HepG2 (cell line): ENCODE results near the gene POFUT1. TPM values are rescaled to one million over a fixed set of nuclear protein-coding genes. Genes with fewer than 3 reads are reported as not detected.

Experiments
- HDAC6 ChIP-seq: fragments of 200-600 bp; sonication (generic); IDR thresholded peaks from 2 replicates; pipeline ENCODE4 v1.7.0; 2017; ENCODE audit warnings: mild to moderate bottlenecking, antibody characterized with exemption, low read length, low read depth
- MZF1 ChIP-seq: sonication (generic); formaldehyde crosslinking; IDR thresholded peaks from 2 replicates; pipeline ENCODE4 v1.8.1; 2023; ENCODE audit warnings: mild to moderate bottlenecking, missing genetic modification reagents, borderline replicate concordance
- NCOR1 ChIP-seq: fragments of 200-600 bp; sonication (generic); IDR thresholded peaks from 2 replicates; pipeline ENCODE4 v1.7.0; 2017; ENCODE audit warnings: antibody characterized with exemption, low read length, borderline replicate concordance
- PLRG1 ChIP-seq: fragments of 450-650 bp; conservative IDR thresholded peaks from 2 replicates; pipeline ENCODE4 v1.6.1; 2016
- RFX5 ChIP-seq: IDR thresholded peaks from 2 replicates; pipeline ENCODE4 v1.6.1; 2011; ENCODE audit warnings: low read depth, low read length, improper control_type of control experiment
- SATB2 ChIP-seq: sonication (generic); formaldehyde crosslinking; IDR thresholded peaks from 2 replicates; pipeline ENCODE4 v1.5.0; 2020; ENCODE audit warnings: missing genetic modification reagents
- SMYD3 ChIP-seq: sonication (generic); formaldehyde crosslinking; IDR thresholded peaks from 2 replicates; pipeline ENCODE4 v1.8.1; 2023; ENCODE audit warnings: mild to moderate bottlenecking, missing genetic modification reagents
- SP2 ChIP-seq: sonication (generic); formaldehyde crosslinking; IDR thresholded peaks from 2 replicates; pipeline ENCODE4 v1.5.1; 2020; ENCODE audit warnings: mild to moderate bottlenecking, missing genetic modification reagents
- SRF ChIP-seq: IDR thresholded peaks from 2 replicates; pipeline ENCODE4 v1.6.1; 2011; ENCODE audit warnings: mild to moderate bottlenecking, low read depth, low read length, moderate library complexity
- TEAD3 ChIP-seq: optimal IDR thresholded peaks from 2 replicates; pipeline ENCODE3; 2016; ENCODE audit warnings: borderline replicate concordance
- ZBTB40 ChIP-seq, 2 experiments: fragments of 450-650 bp in 1 of 2; sonication (generic) in 1 of 2; formaldehyde crosslinking in 1 of 2; IDR thresholded peaks; 2 replicates each; pipeline versions ENCODE4 v1.6.1 to v1.8.0; 2016 to 2022; ENCODE audit warnings: antibody characterized with exemption in 1 of 2, mild to moderate bottlenecking in 1 of 2, missing genetic modification reagents in 1 of 2
- ZHX1 ChIP-seq: sonication (generic); formaldehyde crosslinking; IDR thresholded peaks from 2 replicates; pipeline ENCODE4 v1.8.1; 2022; ENCODE audit warnings: low read depth, mild to moderate bottlenecking, missing genetic modification reagents
- ZMYM2 ChIP-seq: sonication (generic); formaldehyde crosslinking; IDR thresholded peaks from 2 replicates; pipeline ENCODE4 v1.8.0; 2022; ENCODE audit warnings: mild to moderate bottlenecking, missing genetic modification reagents
- ZNF12 ChIP-seq: sonication (generic); formaldehyde crosslinking; IDR thresholded peaks from 2 replicates; pipeline ENCODE4 v1.5.0; 2020; ENCODE audit warnings: missing genetic modification reagents
- ZNF292 ChIP-seq: sonication (generic); formaldehyde crosslinking; IDR thresholded peaks from 2 replicates; pipeline ENCODE4 v1.8.1; 2022; ENCODE audit warnings: mild to moderate bottlenecking, low read depth, missing genetic modification reagents, borderline replicate concordance
- ZNF383 ChIP-seq: sonication (generic); formaldehyde crosslinking; IDR thresholded peaks from 2 replicates; pipeline ENCODE4 v1.4.0; 2020; ENCODE audit warnings: missing genetic modification reagents, mild to moderate bottlenecking, borderline replicate concordance
- ZNF749 ChIP-seq: sonication (generic); formaldehyde crosslinking; IDR thresholded peaks from 2 replicates; pipeline ENCODE4 v1.8.0; 2022; ENCODE audit warnings: mild to moderate bottlenecking, missing genetic modification reagents, moderate library complexity, borderline replicate concordance
- ZNF761 ChIP-seq: sonication (generic); formaldehyde crosslinking; conservative IDR thresholded peaks from 2 replicates; pipeline ENCODE4 v1.4.0; 2020; ENCODE audit warnings: mild to moderate bottlenecking, missing genetic modification reagents
- ZNF768 ChIP-seq: sonication (generic); formaldehyde crosslinking; IDR thresholded peaks from 2 replicates; pipeline ENCODE4 v1.4.0; 2020; ENCODE audit warnings: missing genetic modification reagents
- polyA plus RNA-seq, 8 experiments: library from polyadenylated mRNA; depleted of rRNA in 3 of 8; stranded (reverse) in 7 of 8; unstranded in 1 of 8; fragments of >200 nt; fragmentation: Illumina TruSeq in 4 of 8; extraction: Trizol in 4 of 8; gene quantifications; 2 replicates each; pipeline versions ENCODE4 v1.2.1 to v1.2.3, GENCODE V29; 2011 to 2016; ENCODE audit warnings: low read depth in 4 of 8, missing spikeins in 1 of 8, mixed read lengths in 1 of 8; ENCODE audit not compliant: insufficient read depth in 1 of 8
- total RNA-seq, 5 experiments: library from RNA; depleted of rRNA; stranded (reverse); fragments of >200 nt; fragmentation: Illumina TruSeq; extraction: Trizol; gene quantifications; 2 replicates each; pipeline ENCODE4 v1.2.3, GENCODE V29; 2016; ENCODE audit warnings: low read depth in 1 of 5

The POFUT1 gene
- total and polyA plus RNA-seq, 2 of the 13 experiments (the other 11 are each of a cell fraction or from before 2014, with no cell fraction given), result 35.5 to 58.3 TPM

GRCh38 chr20:32248043-32248442 is 40.4 kb downstream of the POFUT1 start (continued):
- TF ChIP-seq ZBTB40 (IDR thresholded peaks at IDR 0.05), result no peak
- TF ChIP-seq ZBTB40 (CRISPR knock-in tag; IDR thresholded peaks at IDR 0.05), result no peak
- no peak for TF ChIP-seq RFX5
- TF ChIP-seq NCOR1, result no peak
- no peak for TF ChIP-seq SRF
- peak; percentile 66; the same call in 1 of the 2 replicates for TF ChIP-seq ZMYM2 (CRISPR knock-in tag)
- TF ChIP-seq ZNF292 (CRISPR knock-in tag), result peak; percentile 47; the same call in 1 of the 2 replicates
- no peak for TF ChIP-seq ZNF761 (CRISPR knock-in tag)
- TF ChIP-seq ZHX1, result no peak
- no peak for TF ChIP-seq SMYD3 (CRISPR knock-in tag)
- TF ChIP-seq PLRG1, result no peak
- no peak for TF ChIP-seq HDAC6
- TF ChIP-seq ZNF768 (CRISPR knock-in tag), result no peak
- TF ChIP-seq ZNF383 (CRISPR knock-in tag), result no peak
- TF ChIP-seq TEAD3 (CRISPR knock-in tag), result peak; percentile 89
- TF ChIP-seq SATB2 (CRISPR knock-in tag), result no peak
- no peak for TF ChIP-seq SP2 (CRISPR knock-in tag)
- TF ChIP-seq ZNF749 (CRISPR knock-in tag), result no peak
- no peak for TF ChIP-seq ZNF12 (CRISPR knock-in tag)
- TF ChIP-seq MZF1 (CRISPR knock-in tag), result no peak
